ENCODE measurements around the gene MKRN1.
"Not testable (repeated sequence)": the region's sequence is repeated elsewhere in the genome, so short reads cannot be mapped to it uniquely, and the experiment has no call there.

The MKRN1 gene

GRCh38 chr7:140479062-140479738, at the start of gene MKRN1:
TSS of gene MKRN1 (minus strand) at chr7:140479505. CDS start at chr7:140479344, 161 bp downstream.
- peak; percentile 93 to 94 for DNase-seq

GRCh38 chr7:140526787-140527664, 47.7 kb upstream of the MKRN1 start:
- DNase-seq: no peak

GRCh38 chr7:140526214-140526613, 46.9 kb upstream of the MKRN1 start:
- no peak for DNase-seq

- DNase-seq: peak in 1 of 2 donors; percentile 5
These were observed 46.4 kb upstream of the MKRN1 start for GRCh38 chr7:140525743-140526142.

- no peak for DNase-seq
These were observed 42.1 kb upstream of the MKRN1 start for GRCh38 chr7:140521421-140521820.

GRCh38 chr7:140519007-140519399, 39.7 kb upstream of the MKRN1 start:
- no peak for DNase-seq

- no peak for DNase-seq
These were observed 39.2 kb upstream of the MKRN1 start for GRCh38 chr7:140518370-140519006.

GRCh38 chr7:140517546-140518369, 38.5 kb upstream of the MKRN1 start:
- peak; percentile 59 to 62 for DNase-seq

- DNase-seq: no peak
These were observed 33.2 kb upstream of the MKRN1 start for GRCh38 chr7:140512317-140513000.

- DNase-seq: no peak
These were observed 30.5 kb upstream of the MKRN1 start for GRCh38 chr7:140509789-140510188.

GRCh38 chr7:140507556-140507955, 28.3 kb upstream of the MKRN1 start:
- not testable (repeated sequence) for DNase-seq

- DNase-seq: no peak
These were observed 27.6 kb upstream of the MKRN1 start for GRCh38 chr7:140506788-140507464.

GRCh38 chr7:140501966-140502365, 22.7 kb upstream of the MKRN1 start:
- DNase-seq: no peak

GRCh38 chr7:140497807-140498206, 18.5 kb upstream of the MKRN1 start:
- not testable (repeated sequence) for DNase-seq

- DNase-seq: no peak
These were observed 18.0 kb upstream of the MKRN1 start for GRCh38 chr7:140497241-140497769.

- DNase-seq: no peak
These were observed 16.3 kb upstream of the MKRN1 start for GRCh38 chr7:140495514-140496097.

GRCh38 chr7:140494867-140495266, 15.6 kb upstream of the MKRN1 start:
- no peak for DNase-seq

- DNase-seq: no peak
These were observed 9.7 kb upstream of the MKRN1 start for GRCh38 chr7:140489026-140489359.

- no peak for DNase-seq
These were observed 6.4 kb upstream of the MKRN1 start for GRCh38 chr7:140485500-140486265.

GRCh38 chr7:140484951-140485499, 5.7 kb upstream of the MKRN1 start:
- DNase-seq: no peak

Measured in CD4-positive, alpha-beta T cell treated with Interleukin-1 beta for 1 hour (primary cell).